IMR-90 (cell line): ENCODE data around the gene LTBP2. TPM values are rescaled to one million over a fixed set of nuclear protein-coding genes. Genes with fewer than 3 reads are reported as not detected.

ENCODE experiments used
- ATAC-seq: fragments of 200-7000 bp; cut with Tn5 transposase; 2 replicates; pipeline ENCODE4 v1.9.1; 2020; ENCODE audit warnings: low read depth, mild to moderate bottlenecking, moderate library complexity
- BruUV-seq: library from RNA; stranded (reverse); fragments of 400-500 nt; replicated peaks from 2 replicates; lab custom pipeline; 2021; lab: Mats Ljungman, UMichigan
- CTCF ChIA-PET: fragments of 300-600 bp; formaldehyde crosslinking; extraction: SDS; loops from one replicate; lab custom pipeline; 2021; ENCODE audit warnings: antibody characterized with exemption; lab: Yijun Ruan, JAX
- POLR2A ChIA-PET: fragments of 300-600 bp; sonication (Branson Sonifier 250); formaldehyde crosslinking; loops from one replicate; lab custom pipeline; 2022; ENCODE audit warnings: antibody characterized with exemption; ENCODE audit not compliant: unreplicated experiment; lab: Charles Lee
- DNase-seq: peaks from one replicate; pipeline ENCODE4 v3.0.0; 2013
- H2AFZ ChIP-seq: replicated peaks from 2 replicates; pipeline ENCODE3; 2013; ENCODE audit warnings: low read length, mild to moderate bottlenecking; ENCODE audit not compliant: poor library complexity
- H2AK5ac ChIP-seq: 2 replicates; pipeline ENCODE4 v1.6.1; 2013; ENCODE audit warnings: low read depth, low read length, inconsistent platforms
- H2AK9ac ChIP-seq: replicated peaks from 2 replicates; pipeline ENCODE3; 2013; ENCODE audit warnings: mild to moderate bottlenecking, low read depth, low read length, moderate library complexity; ENCODE audit not compliant: poor library complexity
- H2BK120ac ChIP-seq: 2 replicates; pipeline ENCODE4 v1.6.1; 2013; ENCODE audit warnings: low read depth, low read length, inconsistent platforms
- H2BK15ac ChIP-seq: 3 replicates; pipeline ENCODE4 v1.6.1; 2013; ENCODE audit warnings: low read depth, low read length, inconsistent platforms
- H2BK20ac ChIP-seq: 2 replicates; pipeline ENCODE4 v1.6.1; 2013; ENCODE audit warnings: low read depth, mild to moderate bottlenecking, inconsistent platforms, low read length, moderate library complexity
- H2BK5ac ChIP-seq: 2 replicates; pipeline ENCODE4 v1.6.1; 2013; ENCODE audit warnings: mild to moderate bottlenecking, low read depth, low read length, inconsistent platforms; ENCODE audit not compliant: poor library complexity, severe bottlenecking
- H3K14ac ChIP-seq: replicated peaks from 2 replicates; pipeline ENCODE4 v1.6.1; 2013; ENCODE audit warnings: low read depth, low read length, inconsistent platforms
- H3K18ac ChIP-seq: 2 replicates; pipeline ENCODE4 v1.6.1; 2013; ENCODE audit warnings: low read depth, low read length, control low read depth
- H3K23ac ChIP-seq: 2 replicates; pipeline ENCODE4 v1.6.1; 2013; ENCODE audit warnings: low read depth, low read length, inconsistent platforms
- H3K27ac ChIP-seq: 2 replicates; pipeline ENCODE4 v1.5.1; 2013; ENCODE audit warnings: mild to moderate bottlenecking, control low read depth, low read length; ENCODE audit not compliant: insufficient read depth
- H3K27me3 ChIP-seq: 2 replicates; pipeline ENCODE4 v1.6.1; 2013; ENCODE audit warnings: low read length; ENCODE audit not compliant: control insufficient read depth, insufficient read depth
- H3K36me3 ChIP-seq: 2 replicates; pipeline ENCODE4 v1.6.1; 2013; ENCODE audit warnings: low read length, mixed read lengths; ENCODE audit not compliant: control insufficient read depth, insufficient read depth
- H3K4ac ChIP-seq: 2 replicates; pipeline ENCODE4 v1.6.1; 2013; ENCODE audit warnings: low read depth, low read length, inconsistent platforms
- H3K4me1 ChIP-seq: 2 replicates; pipeline ENCODE4 v1.6.1; 2013; ENCODE audit warnings: low read length, mixed read lengths; ENCODE audit not compliant: control insufficient read depth, insufficient read depth
- H3K4me2 ChIP-seq: 2 replicates; pipeline ENCODE4 v1.6.1; 2013; ENCODE audit warnings: low read depth, mild to moderate bottlenecking, control low read depth, low read length, moderate library complexity
- H3K4me3 ChIP-seq: 2 replicates; pipeline ENCODE4 v1.5.1; 2013; ENCODE audit warnings: low read depth, mild to moderate bottlenecking, control low read depth, low read length, moderate library complexity; ENCODE audit not compliant: insufficient read depth
- H3K56ac ChIP-seq: 2 replicates; pipeline ENCODE4 v1.6.1; 2013; ENCODE audit warnings: low read length, inconsistent platforms; ENCODE audit not compliant: insufficient read depth; ENCODE audit errors: extremely low read depth
- H3K79me1 ChIP-seq, 2 experiments: 2 replicates each; pipeline ENCODE4 v1.6.1; 2013; ENCODE audit warnings: low read length in 2 of 2, inconsistent platforms in 1 of 2, low read depth in 1 of 2
- H3K9ac ChIP-seq: 2 replicates; pipeline ENCODE4 v1.6.1; 2013; ENCODE audit warnings: low read depth, low read length, control low read depth
- H3K9me1 ChIP-seq: 2 replicates; pipeline ENCODE4 v1.6.1; 2013; ENCODE audit warnings: low read length, inconsistent platforms; ENCODE audit not compliant: insufficient read depth
- H3K9me3 ChIP-seq: 2 replicates; pipeline ENCODE4 v1.6.1; 2013; ENCODE audit warnings: low read length; ENCODE audit not compliant: control insufficient read depth, insufficient read depth
- H4K20me1 ChIP-seq: 2 replicates; pipeline ENCODE4 v1.6.1; 2013; ENCODE audit warnings: low read length, inconsistent platforms; ENCODE audit not compliant: insufficient read depth
- H4K5ac ChIP-seq: 2 replicates; pipeline ENCODE4 v1.6.1; 2013; ENCODE audit warnings: mild to moderate bottlenecking, low read depth, low read length, control low read depth
- H4K8ac ChIP-seq, 2 experiments: 2 replicates each; pipeline ENCODE4 v1.6.1; 2013; ENCODE audit warnings: low read depth in 2 of 2, low read length in 2 of 2, control low read depth in 1 of 2, inconsistent platforms in 1 of 2
- H4K91ac ChIP-seq: 2 replicates; pipeline ENCODE4 v1.6.1; 2013; ENCODE audit warnings: low read depth, low read length, inconsistent platforms; ENCODE audit not compliant: insufficient read depth
- NFE2L2 ChIP-seq: fragments of 150-350 bp; IDR thresholded peaks from 2 replicates; pipeline ENCODE4 v1.6.1; 2016; ENCODE audit warnings: low read depth, mild to moderate bottlenecking, low read length
- WGBS, 2 experiments: methylation state at CpG; one replicate each; pipeline versions ENCODE4 v1.1.5 to v1.1.7; 2013; ENCODE audit warnings: missing lambda C conversion rate in 2 of 2; ENCODE audit not compliant: insufficient read length in 1 of 2; ENCODE audit errors: extremely low coverage in 2 of 2; 5-methylcytosine and 5-hydroxymethylcytosine counted together
- dilution Hi-C: fragments of 300-500 bp; cut with HindIII; formaldehyde crosslinking; loops from one replicate; pipeline ENCODE4 v1.14.3; 2018; ENCODE audit warnings: low sequenced_read_pairs; ENCODE audit not compliant: unreplicated experiment
- in situ Hi-C: fragments of 300-500 bp; cut with MboI; formaldehyde crosslinking; loops from 3 replicates; pipeline ENCODE4 v1.14.3; 2019; ENCODE audit warnings: low sequenced_read_pairs, inconsistent platforms, mixed read lengths
- intact Hi-C: fragments of 100-400 bp; cut with micrococcal nuclease; formaldehyde crosslinking; loops from 2 replicates; pipeline ENCODE4 v1.10.0; 2022
- polyA plus RNA-seq, 3 experiments: library from polyadenylated mRNA; depleted of rRNA; stranded (reverse); fragments of >200 nt; gene quantifications; 2 replicates each; pipeline ENCODE4 v1.2.3, GENCODE V29; 2012; ENCODE audit warnings: low replicate concordance in 1 of 3
- total RNA-seq: library from RNA; depleted of rRNA; stranded (reverse); fragments of >200 nt; gene quantifications from 2 replicates; pipeline ENCODE4 v1.2.3, GENCODE V29; 2012
- TF ChIP-seq, protein P1 (sequence below): conservative IDR thresholded peaks from 2 replicates; pipeline ENCODE4 v1.5.1; 2012; ENCODE audit warnings: mild to moderate bottlenecking, low read depth, low read length, improper control_type of control experiment

LTBP2 gene
- total and polyA plus RNA-seq, 2 of the 4 experiments (the other 2 are of a cell fraction), result 23.8 to 79.3 TPM

DNA sequence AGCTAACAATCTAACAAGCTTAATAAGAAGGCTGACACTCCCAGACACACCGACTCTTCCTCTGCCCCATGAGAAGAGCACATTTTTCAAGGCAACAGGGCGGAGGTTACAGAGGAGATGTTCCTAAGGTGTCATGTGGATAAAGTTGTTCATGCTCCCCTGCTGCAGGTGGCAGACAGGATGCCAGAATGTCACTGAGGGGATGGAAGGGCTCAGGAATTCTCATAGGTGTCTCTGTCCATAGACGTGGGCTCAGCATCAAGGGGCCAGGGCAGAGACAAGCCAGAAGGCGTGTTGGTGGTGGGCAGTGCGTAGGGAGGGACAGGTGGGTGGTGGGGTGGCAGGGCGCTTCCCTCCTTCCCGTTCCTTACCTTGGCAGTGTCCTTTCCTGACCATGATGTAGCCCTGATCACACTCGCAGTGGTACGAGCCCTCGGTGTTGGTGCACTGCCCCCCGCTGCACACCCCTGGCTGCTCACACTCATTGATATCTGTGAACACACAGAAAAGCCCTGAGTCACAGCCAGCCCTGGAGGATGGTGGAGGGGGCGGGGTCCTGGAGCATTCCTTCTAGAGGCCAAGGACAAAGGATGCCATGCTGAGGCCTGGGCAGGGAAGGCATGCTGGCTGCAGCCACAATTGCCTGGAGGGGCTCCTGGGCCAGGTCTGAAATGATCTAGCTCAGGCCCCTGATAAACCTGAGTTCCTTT lies 95.4 kb downstream of the LTBP2 start:
- H2AK9ac ChIP-seq, result peak overlapping the region; percentile 86
- no peak overlapping the region for H3K56ac ChIP-seq
- H3K9me3 ChIP-seq, result no peaks in the 10 kb centered on the region
- H4K8ac ChIP-seq, result peak overlapping the region in 1 of 2 experiments; percentile 38; a peak in 1 of 4 replicates
- H3K14ac ChIP-seq, result no peak overlapping the region
- peaks cover 0 to 7% of the 10 kb centered on the region in 2 experiments; a peak in 1 of 4 replicates for H3K79me1 ChIP-seq
- peak overlapping the region; percentile 39; the same call in 1 of the 2 replicates for H4K5ac ChIP-seq
- POLR2A ChIA-PET, result no interaction called here
- no peak overlapping the region for H3K27ac ChIP-seq
- WGBS, 2 experiments, result 80% methylated on average over 3 of the region's 12 CpGs; no CpG with 5 or more reads in 1 of the 2 experiments
- peak; percentile 83 for ATAC-seq
- no peaks in the 10 kb centered on the region for H4K20me1 ChIP-seq
- CTCF ChIA-PET, result no interaction called here
- H2BK20ac ChIP-seq, result peak overlapping the region; percentile 69; the same call in 1 of the 2 replicates
- intact Hi-C loops (no loop called here), in situ Hi-C loops (no loop called here), dilution Hi-C loops (no loop called here)
- H2AFZ ChIP-seq, result peak overlapping the region; percentile 40
- H3K9ac ChIP-seq, result no peak overlapping the region
- H3K36me3 ChIP-seq, result peaks cover 16% of the 10 kb centered on the region
- H3K4me3 ChIP-seq, result no peak overlapping the region
- peak overlapping the region; percentile 47 for H2BK5ac ChIP-seq
- H4K91ac ChIP-seq, result 0 out of 2 replicates have a peak overlapping the region, but pooled peaks have one; percentile 55
- peak overlapping the region; percentile 93 for H2AK5ac ChIP-seq
- DNase-seq, result peak; percentile 25
- H3K18ac ChIP-seq, result no peak overlapping the region
- H2BK120ac ChIP-seq, result peak overlapping the region; percentile 40; the same call in 1 of the 2 replicates
- peak overlapping the region; percentile 56 for H3K4ac ChIP-seq
- peaks cover 31% of the 10 kb centered on the region for H3K9me1 ChIP-seq
- no peak overlapping the region for H3K4me2 ChIP-seq
- TF ChIP-seq NFE2L2, result peak; percentile 65
- TF ChIP-seq, protein P1, sequence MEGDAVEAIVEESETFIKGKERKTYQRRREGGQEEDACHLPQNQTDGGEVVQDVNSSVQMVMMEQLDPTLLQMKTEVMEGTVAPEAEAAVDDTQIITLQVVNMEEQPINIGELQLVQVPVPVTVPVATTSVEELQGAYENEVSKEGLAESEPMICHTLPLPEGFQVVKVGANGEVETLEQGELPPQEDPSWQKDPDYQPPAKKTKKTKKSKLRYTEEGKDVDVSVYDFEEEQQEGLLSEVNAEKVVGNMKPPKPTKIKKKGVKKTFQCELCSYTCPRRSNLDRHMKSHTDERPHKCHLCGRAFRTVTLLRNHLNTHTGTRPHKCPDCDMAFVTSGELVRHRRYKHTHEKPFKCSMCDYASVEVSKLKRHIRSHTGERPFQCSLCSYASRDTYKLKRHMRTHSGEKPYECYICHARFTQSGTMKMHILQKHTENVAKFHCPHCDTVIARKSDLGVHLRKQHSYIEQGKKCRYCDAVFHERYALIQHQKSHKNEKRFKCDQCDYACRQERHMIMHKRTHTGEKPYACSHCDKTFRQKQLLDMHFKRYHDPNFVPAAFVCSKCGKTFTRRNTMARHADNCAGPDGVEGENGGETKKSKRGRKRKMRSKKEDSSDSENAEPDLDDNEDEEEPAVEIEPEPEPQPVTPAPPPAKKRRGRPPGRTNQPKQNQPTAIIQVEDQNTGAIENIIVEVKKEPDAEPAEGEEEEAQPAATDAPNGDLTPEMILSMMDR, result no peak
- BruUV-seq, result no TSS peak
- no peaks in the 10 kb centered on the region for H3K27me3 ChIP-seq
- H2BK15ac ChIP-seq, result no peak overlapping the region; the same call in 2 of the 3 replicates
- H3K23ac ChIP-seq, result no peak overlapping the region
- peaks cover 17% of the 10 kb centered on the region for H3K4me1 ChIP-seq
